HCEC 1CT (cell line): ENCODE measurements around the gene BORCS6.

Experiments used
- DNase-seq: peaks from one replicate; pipeline ENCODE4 v3.0.0-alpha.2; 2017

BORCS6 gene

GRCh38 chr17:8140065-8141029 lies 49.6 kb downstream of the BORCS6 start:
- DNase-seq, result no peak

- DNase-seq, result peak; percentile 94
These were observed 51.2 kb downstream of the BORCS6 start for GRCh38 chr17:8138672-8139371.

- no peak for DNase-seq
These were observed 51.7 kb downstream of the BORCS6 start for GRCh38 chr17:8138374-8138671.
